ENCODE results near the gene ACTA2.

Gene ACTA2

GRCh38 chr10:88911116-88911515, 41.5 kb downstream of the ACTA2 start:
- TF ChIP-seq, protein P1, sequence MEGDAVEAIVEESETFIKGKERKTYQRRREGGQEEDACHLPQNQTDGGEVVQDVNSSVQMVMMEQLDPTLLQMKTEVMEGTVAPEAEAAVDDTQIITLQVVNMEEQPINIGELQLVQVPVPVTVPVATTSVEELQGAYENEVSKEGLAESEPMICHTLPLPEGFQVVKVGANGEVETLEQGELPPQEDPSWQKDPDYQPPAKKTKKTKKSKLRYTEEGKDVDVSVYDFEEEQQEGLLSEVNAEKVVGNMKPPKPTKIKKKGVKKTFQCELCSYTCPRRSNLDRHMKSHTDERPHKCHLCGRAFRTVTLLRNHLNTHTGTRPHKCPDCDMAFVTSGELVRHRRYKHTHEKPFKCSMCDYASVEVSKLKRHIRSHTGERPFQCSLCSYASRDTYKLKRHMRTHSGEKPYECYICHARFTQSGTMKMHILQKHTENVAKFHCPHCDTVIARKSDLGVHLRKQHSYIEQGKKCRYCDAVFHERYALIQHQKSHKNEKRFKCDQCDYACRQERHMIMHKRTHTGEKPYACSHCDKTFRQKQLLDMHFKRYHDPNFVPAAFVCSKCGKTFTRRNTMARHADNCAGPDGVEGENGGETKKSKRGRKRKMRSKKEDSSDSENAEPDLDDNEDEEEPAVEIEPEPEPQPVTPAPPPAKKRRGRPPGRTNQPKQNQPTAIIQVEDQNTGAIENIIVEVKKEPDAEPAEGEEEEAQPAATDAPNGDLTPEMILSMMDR (conservative IDR thresholded peaks at IDR 0.05; ENCODE audit: low read depth, low read length): no peak
- no peak overlapping the region for H3K4me3 ChIP-seq (ENCODE audit: low read length)
- no peak for DNase-seq (ENCODE audit: low read depth)

GRCh38 chr10:88908194-88908593, 44.4 kb downstream of the ACTA2 start:
- H3K4me3 ChIP-seq (ENCODE audit: low read length): no peak overlapping the region
- no peak for DNase-seq (ENCODE audit: low read depth)
- TF ChIP-seq, protein P1 (conservative IDR thresholded peaks at IDR 0.05; ENCODE audit: low read depth, low read length): no peak

DNA sequence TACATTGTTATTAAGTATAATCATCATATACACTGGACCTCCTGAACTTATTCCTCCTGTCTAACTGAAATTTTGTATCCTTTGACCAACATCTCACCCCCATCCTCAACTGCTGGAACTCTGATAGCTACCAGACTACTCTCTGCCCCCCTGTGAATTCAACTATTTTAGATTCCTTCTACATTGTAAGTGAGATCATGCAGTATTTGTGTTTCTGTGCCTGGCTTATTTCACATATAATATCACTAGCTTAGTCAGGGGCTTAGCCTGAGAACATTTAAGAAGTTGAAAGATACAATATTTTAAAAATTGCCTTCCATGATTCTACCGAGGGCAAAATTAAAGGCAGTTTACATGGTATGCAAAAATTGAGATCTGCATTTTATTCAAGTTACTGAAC, 45.7 kb downstream of the ACTA2 start:
- H3K4me3 ChIP-seq (ENCODE audit: low read length): no peak overlapping the region
- no peak for DNase-seq (ENCODE audit: low read depth)
- TF ChIP-seq, protein P1 (conservative IDR thresholded peaks at IDR 0.05; ENCODE audit: low read depth, low read length): no peak

DNA sequence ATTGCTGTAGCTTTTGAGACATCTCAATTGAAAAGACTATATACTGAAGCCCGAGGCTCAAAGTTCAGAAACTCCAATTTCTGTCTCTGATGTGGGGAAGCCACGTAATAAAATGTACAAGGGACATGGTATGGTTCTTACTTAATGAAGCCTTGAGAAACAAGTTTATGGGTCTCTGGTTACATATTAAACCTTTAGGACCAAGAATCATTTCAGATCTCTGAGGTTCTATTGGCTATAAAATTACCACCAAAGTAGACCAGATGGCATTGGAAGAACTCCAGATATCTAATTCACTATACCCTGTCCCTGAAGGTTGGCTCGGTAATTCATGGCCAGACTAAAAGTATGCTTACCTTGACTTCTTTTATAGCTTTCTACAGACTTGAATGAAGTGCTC, 48.9 kb downstream of the ACTA2 start:
- no peak for DNase-seq (ENCODE audit: low read depth)
- TF ChIP-seq, protein P1 (conservative IDR thresholded peaks at IDR 0.05; ENCODE audit: low read depth, low read length): no peak

GRCh38 chr10:88901984-88902789, 50.4 kb downstream of the ACTA2 start:
- H3K4me3 ChIP-seq (ENCODE audit: low read length): no peak overlapping the region
- no peak for DNase-seq (ENCODE audit: low read depth)

More for the DNA sequence above, 48.9 kb downstream of the ACTA2 start:
- no peak overlapping the region for H3K4me3 ChIP-seq (ENCODE audit: low read length)

GRCh38 chr10:88901206-88901983, 51.2 kb downstream of the ACTA2 start:
- TF ChIP-seq, protein P1 (conservative IDR thresholded peaks at IDR 0.05; ENCODE audit: low read depth, low read length): no peak
- H3K4me3 ChIP-seq (ENCODE audit: low read length): no peak overlapping the region
- DNase-seq (ENCODE audit: low read depth): no peak

More at GRCh38 chr10:88901984-88902789, 50.4 kb downstream of the ACTA2 start:
- TF ChIP-seq, protein P1 (conservative IDR thresholded peaks at IDR 0.05; ENCODE audit: low read depth, low read length): no peak

Measured in retinal pigment epithelial cell (primary cell).